ENCODE measurements around the gene CCDC33. TPM values are rescaled to one million over a fixed set of nuclear protein-coding genes. Genes with fewer than 3 reads are reported as not detected.

Gene CCDC33
- total and polyA plus RNA-seq, 12 donors, result not detected

- Histone ChIP-seq H3K9me3 (no peaks in the 10 kb centered on the region), H3K36me3 (no peaks in the 10 kb centered on the region), H3K27me3 (peaks cover 0 to 5% (median 0%) of the 10 kb centered on the region in 7 donors), H3K4me1 (peaks cover 43 to 64% (median 57%) of the 10 kb centered on the region in 9 donors), H3K4me3 (peak overlapping the region in 1 of 10 donors; percentile 13), H3K27ac (peak overlapping the region; percentile 50 to 89 (median 80))
- 77 to 90% methylated on average over 6 of the region's 6 CpGs for WGBS, 2 donors
- TF ChIP-seq CTCF (IDR thresholded peaks at IDR 0.05), result no peak
- peak; percentile 31 to 69 (median 58) for ATAC-seq
- intact Hi-C loops (cut with DNase I), result loop anchor here in 2 of 10 donors (5.0 kb wide), 2 partner anchors 136 to 141 kb away; no protein-coding TSS in a partner anchor
- DNase-seq, result peak; percentile 49 to 73
These were observed 82.4 kb downstream of the CCDC33 start for GRCh38 chr15:74318376-74319137.

GRCh38 chr15:74319138-74319460, 83.0 kb downstream of the CCDC33 start:
- Histone ChIP-seq H3K36me3 (no peaks in the 10 kb centered on the region), H3K4me1 (peaks cover 43 to 64% (median 57%) of the 10 kb centered on the region in 9 donors), H3K4me3 (no peak overlapping the region), H3K27ac (peak overlapping the region; percentile 31 to 89 (median 80)), H3K9me3 (no peaks in the 10 kb centered on the region), H3K27me3 (peaks cover 0 to 5% (median 0%) of the 10 kb centered on the region in 7 donors)
- DNase-seq (no peak), ATAC-seq (no peak)
- intact Hi-C loops (cut with DNase I), result loop anchor here in 2 of 10 donors (5.0 kb wide), 2 partner anchors 137 to 142 kb away; no protein-coding TSS in a partner anchor
- 83 to 87% methylated on average over 5 of the region's 5 CpGs for WGBS, 2 donors
- no peak for TF ChIP-seq CTCF (IDR thresholded peaks at IDR 0.05)

GRCh38 chr15:74319596-74320351, 83.6 kb downstream of the CCDC33 start:
- intact Hi-C loops (cut with DNase I), result loop anchor here (1.0 to 10.0 kb wide), 9 partner anchors 137 to 347 kb away; no protein-coding TSS in a partner anchor
- TF ChIP-seq CTCF (IDR thresholded peaks at IDR 0.05), result no peak
- no peak overlapping the region for H3K4me3 ChIP-seq
- H3K27me3 ChIP-seq, result peaks cover 0 to under 1% (median 0%) of the 10 kb centered on the region in 7 donors
- 48 to 55% methylated on average over 8 of the region's 8 CpGs for WGBS, 2 donors
- peak; percentile 40 to 42 for DNase-seq
- no peaks in the 10 kb centered on the region for H3K9me3 ChIP-seq
- peak overlapping the region; percentile 36 to 89 (median 80) for H3K27ac ChIP-seq
- peak in 3 of 8 donors; percentile 16 to 34 (median 18) for ATAC-seq
- peaks cover 40 to 59% (median 55%) of the 10 kb centered on the region in 9 donors for H3K4me1 ChIP-seq
- no peaks in the 10 kb centered on the region for H3K36me3 ChIP-seq

Measured in heart right ventricle (tissue), 16 donors.